ENCODE measurements around the gene OBI1. TPM values are rescaled to one million over a fixed set of nuclear protein-coding genes. Genes with fewer than 3 reads are reported as not detected.
"Not testable (repeated sequence)": the region's sequence is repeated elsewhere in the genome, so short reads cannot be mapped to it uniquely, and the experiment has no call there.

Gene OBI1
- total and polyA plus RNA-seq, 3 donors from 2014 or later, result 14.8 to 27.9 (median 26.8) TPM

- Histone ChIP-seq H3K27me3 (no peaks in the 10 kb centered on the region), H3K36me3 (ENCODE audit: low read depth, missing control alignments) (no peaks in the 10 kb centered on the region), H3K4me1 (peaks cover 4% of the 10 kb centered on the region), H3K27ac (no peak overlapping the region), H3K9me3 (no peaks in the 10 kb centered on the region), H3K4me3 (no peak overlapping the region)
- WGBS, 2 donors, result 54 to 64% methylated on average over 3 of the region's 3 CpGs
- intact Hi-C loops (cut with DNase I; ENCODE audit: low total_unique reads), result no loop called here
- TF ChIP-seq POLR2A (IDR thresholded peaks at IDR 0.05), result no peak
- TF ChIP-seq, protein P1, sequence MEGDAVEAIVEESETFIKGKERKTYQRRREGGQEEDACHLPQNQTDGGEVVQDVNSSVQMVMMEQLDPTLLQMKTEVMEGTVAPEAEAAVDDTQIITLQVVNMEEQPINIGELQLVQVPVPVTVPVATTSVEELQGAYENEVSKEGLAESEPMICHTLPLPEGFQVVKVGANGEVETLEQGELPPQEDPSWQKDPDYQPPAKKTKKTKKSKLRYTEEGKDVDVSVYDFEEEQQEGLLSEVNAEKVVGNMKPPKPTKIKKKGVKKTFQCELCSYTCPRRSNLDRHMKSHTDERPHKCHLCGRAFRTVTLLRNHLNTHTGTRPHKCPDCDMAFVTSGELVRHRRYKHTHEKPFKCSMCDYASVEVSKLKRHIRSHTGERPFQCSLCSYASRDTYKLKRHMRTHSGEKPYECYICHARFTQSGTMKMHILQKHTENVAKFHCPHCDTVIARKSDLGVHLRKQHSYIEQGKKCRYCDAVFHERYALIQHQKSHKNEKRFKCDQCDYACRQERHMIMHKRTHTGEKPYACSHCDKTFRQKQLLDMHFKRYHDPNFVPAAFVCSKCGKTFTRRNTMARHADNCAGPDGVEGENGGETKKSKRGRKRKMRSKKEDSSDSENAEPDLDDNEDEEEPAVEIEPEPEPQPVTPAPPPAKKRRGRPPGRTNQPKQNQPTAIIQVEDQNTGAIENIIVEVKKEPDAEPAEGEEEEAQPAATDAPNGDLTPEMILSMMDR (IDR thresholded peaks at IDR 0.05), result no peak
- DNase-seq, result no peak
These were observed 8.8 kb downstream of the OBI1 start for GRCh38 chr13:78649997-78650716.

DNA sequence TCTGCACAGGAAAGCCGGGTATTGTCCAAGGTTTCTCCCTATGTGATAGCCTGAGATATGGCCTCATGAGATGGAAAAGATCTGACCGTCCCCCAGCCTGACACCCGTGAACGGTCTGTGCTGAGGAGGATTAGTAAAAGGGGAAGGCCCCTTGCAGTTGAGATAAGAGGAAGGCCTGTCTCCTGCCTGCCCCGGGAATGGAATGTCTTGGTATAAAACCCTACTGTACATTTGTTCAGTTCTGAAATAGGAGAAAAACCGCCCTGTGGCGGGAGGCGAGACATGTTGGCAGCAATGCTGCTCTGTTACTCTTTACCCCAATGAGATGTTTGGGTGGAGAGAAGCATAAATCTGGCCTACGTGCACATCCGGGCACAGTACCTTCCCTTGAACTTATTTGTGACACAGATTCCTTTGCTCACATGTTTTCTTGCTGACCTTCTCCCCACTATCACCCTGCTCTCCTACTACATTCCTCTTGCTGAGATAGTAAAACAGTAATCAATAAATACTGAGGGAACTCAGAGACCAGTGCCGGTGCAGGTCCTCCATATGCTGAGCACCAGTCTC is 11.8 kb downstream of the OBI1 start:
- DNase-seq, result peak; percentile 29
- H3K4me1 ChIP-seq; intact Hi-C loops (cut with DNase I; ENCODE audit: low total_unique reads); H3K27me3 ChIP-seq; H3K36me3 ChIP-seq (ENCODE audit: low read depth, missing control alignments); H3K27ac ChIP-seq; H3K4me3 ChIP-seq; H3K9me3 ChIP-seq: not testable (repeated sequence)
- WGBS, 2 donors, result 42 to 48% methylated on average over 11 of the region's 11 CpGs

DNA sequence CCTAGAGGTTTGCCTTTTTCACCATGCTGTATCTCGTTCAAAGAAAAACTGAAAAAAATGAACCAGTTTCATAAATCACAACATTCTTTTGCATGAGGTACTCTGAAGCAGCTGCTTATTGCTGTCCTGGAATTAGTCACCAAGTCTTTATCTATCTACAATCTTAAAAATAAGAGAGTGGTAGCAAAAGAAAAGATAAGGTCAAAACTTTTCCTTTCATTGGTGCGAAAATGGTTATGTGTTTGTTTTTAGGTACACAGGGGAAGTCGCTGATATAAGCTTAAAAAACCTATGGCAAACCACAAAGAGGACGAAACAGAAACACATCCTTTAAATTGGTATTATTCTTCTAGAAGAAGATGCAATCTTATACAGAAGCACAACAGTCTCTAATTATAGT is 20.7 kb downstream of the OBI1 start:
- TF ChIP-seq POLR2A (IDR thresholded peaks at IDR 0.05), result no peak
- TF ChIP-seq, protein P1 (IDR thresholded peaks at IDR 0.05), result no peak
- H3K27me3 ChIP-seq, result no peaks in the 10 kb centered on the region
- H3K4me1 ChIP-seq, result no peaks in the 10 kb centered on the region
- intact Hi-C loops (cut with DNase I; ENCODE audit: low total_unique reads), result no loop called here
- no peaks in the 10 kb centered on the region for H3K36me3 ChIP-seq (ENCODE audit: low read depth, missing control alignments)
- no peak overlapping the region for H3K27ac ChIP-seq
- WGBS, 2 donors, result 86 to 87% methylated on average over 4 of the region's 4 CpGs
- H3K4me3 ChIP-seq, result no peak overlapping the region
- no peaks in the 10 kb centered on the region for H3K9me3 ChIP-seq
- no peak for DNase-seq

- no peaks in the 10 kb centered on the region for H3K36me3 ChIP-seq (ENCODE audit: low read depth, missing control alignments)
- H3K27me3 ChIP-seq, result no peaks in the 10 kb centered on the region
- no peak overlapping the region for H3K4me3 ChIP-seq
- no peaks in the 10 kb centered on the region for H3K9me3 ChIP-seq
- no peaks in the 10 kb centered on the region for H3K4me1 ChIP-seq
- TF ChIP-seq, protein P1 (IDR thresholded peaks at IDR 0.05), result no peak
- TF ChIP-seq POLR2A (IDR thresholded peaks at IDR 0.05), result no peak
- H3K27ac ChIP-seq, result no peak overlapping the region
- intact Hi-C loops (cut with DNase I; ENCODE audit: low total_unique reads), result no loop called here
- DNase-seq, result no peak
These were observed 22.5 kb downstream of the OBI1 start for GRCh38 chr13:78636495-78636894.

DNA sequence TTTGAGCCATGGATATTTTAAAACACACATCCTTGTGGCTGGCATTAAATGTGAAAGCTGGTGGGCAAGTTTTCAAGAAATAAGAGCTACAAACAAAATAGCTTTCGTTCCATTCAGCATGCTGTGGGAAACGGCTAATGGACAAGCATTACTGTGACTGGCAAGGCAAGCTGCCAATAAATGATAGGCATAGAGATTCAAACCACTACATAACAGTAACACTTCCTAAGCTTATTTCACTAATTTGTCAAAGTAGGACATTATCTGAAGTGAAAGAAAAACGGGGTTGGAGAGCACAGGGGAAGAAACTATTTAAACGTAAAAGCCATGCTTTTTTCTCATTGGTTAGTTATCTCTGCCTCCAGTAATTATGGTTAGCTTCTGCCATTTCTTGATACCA is 26.0 kb downstream of the OBI1 start:
- no peak for TF ChIP-seq POLR2A (IDR thresholded peaks at IDR 0.05)
- TF ChIP-seq, protein P1 (IDR thresholded peaks at IDR 0.05), result no peak
- Histone ChIP-seq H3K27ac (no peak overlapping the region), H3K4me3 (no peak overlapping the region), H3K36me3 (ENCODE audit: low read depth, missing control alignments) (no peaks in the 10 kb centered on the region), H3K9me3 (no peaks in the 10 kb centered on the region), H3K27me3 (no peaks in the 10 kb centered on the region), H3K4me1 (no peaks in the 10 kb centered on the region)
- no peak for DNase-seq
- intact Hi-C loops (cut with DNase I; ENCODE audit: low total_unique reads), result no loop called here
- WGBS, 2 donors, result 83 to 87% methylated on average over 4 of the region's 4 CpGs
